ENCODE results near the gene DLGAP1. TPM values are rescaled to one million over a fixed set of nuclear protein-coding genes. Genes with fewer than 3 reads are reported as not detected.

Gene DLGAP1
- total and polyA plus RNA-seq, 10 of the 15 experiments (the other 5 are each of a cell fraction or from before 2014, with no cell fraction given), result 0.23 to 27.6 (median 1.9) TPM

GRCh38 chr18:3720818-3721545, 734.1 kb downstream of the DLGAP1 start:
- no peak overlapping the region for H3K4me3 ChIP-seq
- CTCF ChIA-PET, result interaction anchor here (0.8 to 1.5 kb wide), 5 partner anchors 17 to 274 kb away, joined by 3 to 6 read pairs (median 4); no protein-coding TSS in a partner anchor
- POLR2A ChIA-PET, result interaction anchor here (0.6 kb wide), 1 partner anchor 319 kb away, joined by 4 read pairs; no protein-coding TSS in a partner anchor
- H3K79me2 ChIP-seq (ENCODE audit: control insufficient read depth, insufficient read depth, low read length), result no peaks in the 10 kb centered on the region
- H3K4me2 ChIP-seq (ENCODE audit: control insufficient read depth, insufficient read depth), result no peak overlapping the region
- intact Hi-C loops (cut with micrococcal nuclease; ENCODE audit: unreplicated experiment), result no loop called here
- H3K36me3 ChIP-seq (ENCODE audit: control insufficient read depth in 2 of 2, insufficient read depth in 2 of 2, low read length in 1 of 2), result no peaks in the 10 kb centered on the region
- in situ Hi-C loops (cut with MboI), result no loop called here
- no peaks in the 10 kb centered on the region for H3K9me3 ChIP-seq (replicated peaks; ENCODE audit: control insufficient read depth, insufficient read depth, low read length)
- no peak overlapping the region for H2AFZ ChIP-seq (ENCODE audit: control insufficient read depth, low read depth, low read length)
- H3K27me3 ChIP-seq (replicated peaks in 1 of 2; ENCODE audit: control insufficient read depth in 2 of 2, insufficient read depth in 2 of 2, low read length in 1 of 2), result no peaks in the 10 kb centered on the region
- no peak overlapping the region for H3K9ac ChIP-seq (ENCODE audit: control insufficient read depth, insufficient read depth, low read length)
- RAD21 ChIA-PET (ENCODE audit: unreplicated experiment), result interaction anchor here (0.6 to 1.4 kb wide), 4 partner anchors 11 to 393 kb away, joined by 3 read pairs; no protein-coding TSS in a partner anchor
- 21% methylated on average over 4 of the region's 4 CpGs for WGBS (ENCODE audit: insufficient coverage, insufficient replicate concordance, low lambda C conversion rate, missing lambda C conversion rate)
- SMC1A ChIA-PET (ENCODE audit: uncharacterized antibody, unreplicated experiment), result interaction anchor here (0.9 to 1.3 kb wide), 3 partner anchors 13 to 268 kb away, joined by 3 to 4 read pairs (median 3); no protein-coding TSS in a partner anchor
- no peak overlapping the region for H3K27ac ChIP-seq (ENCODE audit: control insufficient read depth, insufficient read depth)
- FAIRE-seq (no peak), DNase-seq (ENCODE audit: low read depth, low spot score) (no peak), ATAC-seq (peak; percentile 43)
- BruUV-seq (replicated peaks), result TSS peak; percentile 10
- no peaks in the 10 kb centered on the region for H3K4me1 ChIP-seq (ENCODE audit: control insufficient read depth, insufficient read depth, low read length)
- TF ChIP-seq USF2 (IDR thresholded peaks at IDR 0.05; ENCODE audit: borderline replicate concordance, low read depth, low read length), result no peak
- 0 out of 2 replicates have a peak, but pooled peaks have one; percentile 18 for TF ChIP-seq NR2F1 (conservative IDR thresholded peaks at IDR 0.05)
- H4K20me1 ChIP-seq (ENCODE audit: control insufficient read depth, insufficient read depth), result no peaks in the 10 kb centered on the region

GRCh38 chr18:3720159-3720558, 734.9 kb downstream of the DLGAP1 start:
- ATAC-seq (no peak), FAIRE-seq (no peak), DNase-seq (ENCODE audit: low read depth, low spot score) (no peak)
- BruUV-seq (replicated peaks), result no TSS peak
- no peaks in the 10 kb centered on the region for H3K79me2 ChIP-seq (ENCODE audit: control insufficient read depth, insufficient read depth, low read length)
- H3K4me1 ChIP-seq (ENCODE audit: control insufficient read depth, insufficient read depth, low read length), result no peaks in the 10 kb centered on the region
- no peak overlapping the region for H3K27ac ChIP-seq (ENCODE audit: control insufficient read depth, insufficient read depth)
- SMC1A ChIA-PET (ENCODE audit: uncharacterized antibody, unreplicated experiment), result interaction anchor here (0.9 kb wide), 1 partner anchor 269 kb away, joined by 3 read pairs; no protein-coding TSS in a partner anchor
- 44% methylated on average over 1 of the region's 1 CpG for WGBS (ENCODE audit: insufficient coverage, insufficient replicate concordance, low lambda C conversion rate, missing lambda C conversion rate)
- RAD21 ChIA-PET (ENCODE audit: unreplicated experiment), result interaction anchor here (1.4 kb wide), 1 partner anchor 20 kb away, joined by 3 read pairs; no protein-coding TSS in a partner anchor
- POLR2A ChIA-PET, result no interaction called here
- H3K4me3 ChIP-seq, result no peak overlapping the region
- H2AFZ ChIP-seq (ENCODE audit: control insufficient read depth, low read depth, low read length), result no peak overlapping the region
- no peaks in the 10 kb centered on the region for H3K36me3 ChIP-seq (ENCODE audit: control insufficient read depth in 2 of 2, insufficient read depth in 2 of 2, low read length in 1 of 2)
- CTCF ChIA-PET, result interaction anchor here (1.0 to 1.5 kb wide), 3 partner anchors 17 to 274 kb away, joined by 3 to 5 read pairs (median 4); no protein-coding TSS in a partner anchor
- intact Hi-C loops (cut with micrococcal nuclease; ENCODE audit: unreplicated experiment) (no loop called here), in situ Hi-C loops (cut with MboI) (no loop called here)
- H3K27me3 ChIP-seq (replicated peaks in 1 of 2; ENCODE audit: control insufficient read depth in 2 of 2, insufficient read depth in 2 of 2, low read length in 1 of 2), result no peaks in the 10 kb centered on the region
- no peak overlapping the region for H3K4me2 ChIP-seq (ENCODE audit: control insufficient read depth, insufficient read depth)
- H4K20me1 ChIP-seq (ENCODE audit: control insufficient read depth, insufficient read depth), result no peaks in the 10 kb centered on the region
- no peak overlapping the region for H3K9ac ChIP-seq (ENCODE audit: control insufficient read depth, insufficient read depth, low read length)
- H3K9me3 ChIP-seq (replicated peaks; ENCODE audit: control insufficient read depth, insufficient read depth, low read length), result no peaks in the 10 kb centered on the region
- no peak for TF ChIP-seq ATF2 (IDR thresholded peaks at IDR 0.05; ENCODE audit: low read length)
- TF ChIP-seq KDM1A (IDR thresholded peaks at IDR 0.05; ENCODE audit: borderline replicate concordance), result no peak
- no peak for TF ChIP-seq ZNF384 (IDR thresholded peaks at IDR 0.05; ENCODE audit: borderline replicate concordance, low read depth, low read length)
- TF ChIP-seq BCL11A (IDR thresholded peaks at IDR 0.05; ENCODE audit: low read depth, low read length), result no peak
- TF ChIP-seq NFYB (IDR thresholded peaks at IDR 0.05; ENCODE audit: insufficient read depth, low read depth, low read length), result no peak
- TF ChIP-seq SMAD1 (IDR thresholded peaks at IDR 0.05; ENCODE audit: low read depth, partially characterized antibody), result no peak
- no peak for TF ChIP-seq ZBTB4 (CRISPR knock-in tag; IDR thresholded peaks at IDR 0.05)
- no peak for TF ChIP-seq STAT1 (conservative IDR thresholded peaks at IDR 0.05)
